Peyer's patch (tissue), 4 donors: Measurements from ENCODE around the gene C20orf204. TPM values are rescaled to one million over a fixed set of nuclear protein-coding genes. Genes with fewer than 3 reads are reported as not detected.

Source experiments
- DNase-seq, 3 donors: peaks; one replicate each; pipeline ENCODE4 v3.0.0-alpha.2; 2017 to 2019
- H3K27ac ChIP-seq, 4 donors: fragments of 200-600 bp; sonication (generic); one replicate each; pipeline ENCODE4 v1.5.1; 2016 to 2019
- H3K27me3 ChIP-seq, 2 donors: fragments of 200-600 bp; sonication (generic); one replicate each; pipeline ENCODE4 v1.5.1; 2019
- H3K36me3 ChIP-seq, 3 donors: fragments of 200-600 bp; sonication (generic); one replicate each; pipeline ENCODE4 v1.5.1; 2016 to 2019
- H3K4me1 ChIP-seq, 4 donors: fragments of 200-600 bp; sonication (generic); one replicate each; pipeline ENCODE4 v1.5.1; 2016 to 2019
- H3K4me3 ChIP-seq, 4 donors: fragments of 200-600 bp; sonication (generic); 1 replicate in 3 of 4; 2 replicates in 1 of 4; pipeline ENCODE4 v1.5.1; 2016 to 2019; ENCODE audit warnings: mild to moderate bottlenecking in 1 of 4
- H3K9me3 ChIP-seq, 4 donors: fragments of 200-600 bp; sonication (generic); one replicate each; pipeline ENCODE4 v1.5.1; 2016 to 2019; ENCODE audit warnings: mild to moderate bottlenecking in 1 of 4
- CTCF ChIP-seq, 6 experiments: fragments of 450-650 bp in 4 of 6; fragments of 200-600 bp in 2 of 6; sonication (generic) in 1 of 6; IDR thresholded peaks; one replicate each; pipeline ENCODE4 v1.5.1; 2017 to 2019; ENCODE audit warnings: antibody characterized with exemption in 6 of 6, mild to moderate bottlenecking in 3 of 6, moderate library complexity in 1 of 6
- POLR2A ChIP-seq, 2 donors: fragments of 450-650 bp; IDR thresholded peaks; one replicate each; pipeline ENCODE4 v1.5.1; 2017; ENCODE audit warnings: antibody characterized with exemption in 2 of 2, mild to moderate bottlenecking in 2 of 2, moderate library complexity in 2 of 2
- total RNA-seq, 4 donors: library from RNA; depleted of rRNA; stranded (reverse); fragments of >200 nt; gene quantifications; one replicate each; pipeline ENCODE4 v1.1.0, GENCODE V29; 2016

Gene C20orf204
- total RNA-seq, 4 donors from 2014 or later, result 0.18 to 2.1 (median 1.1) TPM

- DNase-seq, result peak; percentile 81 to 90 (median 85)
- Histone ChIP-seq H3K9me3 (no peaks in the 10 kb centered on the region), H3K4me3 (peak overlapping the region; percentile 47 to 59 (median 56)), H3K27me3 (peaks cover 0 to 44% of the 10 kb centered on the region in 2 donors), H3K36me3 (peaks cover 0 to 20% (median 0%) of the 10 kb centered on the region in 3 donors), H3K4me1 (peaks cover 0 to 48% (median 27%) of the 10 kb centered on the region in 4 donors), H3K27ac (peak overlapping the region; percentile 24 to 79 (median 46))
- TF ChIP-seq CTCF (IDR thresholded peaks at IDR 0.05) (peak; percentile 47 to 73 (median 62)), POLR2A (IDR thresholded peaks at IDR 0.05) (no peak)
Measured at GRCh38 chr20:64038565-64039292, 2.7 kb downstream of the C20orf204 start.

- H3K4me1 ChIP-seq, result peaks cover 0 to 48% (median 27%) of the 10 kb centered on the region in 4 donors
- peak overlapping the region in 3 of 4 donors; percentile 15 to 79 (median 57) for H3K27ac ChIP-seq
- DNase-seq, result no peak
- peak overlapping the region; percentile 47 to 59 (median 56) for H3K4me3 ChIP-seq
- TF ChIP-seq POLR2A (IDR thresholded peaks at IDR 0.05) (no peak), CTCF (IDR thresholded peaks at IDR 0.05) (no peak)
- H3K36me3 ChIP-seq, result peaks cover 0 to 12% (median 0%) of the 10 kb centered on the region in 3 donors
- no peaks in the 10 kb centered on the region for H3K9me3 ChIP-seq
- H3K27me3 ChIP-seq, result peaks cover 0 to 44% of the 10 kb centered on the region in 2 donors
Measured at GRCh38 chr20:64039293-64040160, 3.5 kb downstream of the C20orf204 start.

GRCh38 chr20:64040231-64041039 is 4.5 kb downstream of the C20orf204 start:
- TF ChIP-seq POLR2A (IDR thresholded peaks at IDR 0.05) (no peak), CTCF (IDR thresholded peaks at IDR 0.05) (no peak)
- DNase-seq, result no peak
- no peak overlapping the region for H3K4me3 ChIP-seq
- no peaks in the 10 kb centered on the region for H3K9me3 ChIP-seq
- H3K36me3 ChIP-seq, result peaks cover 0 to 3% (median 0%) of the 10 kb centered on the region in 3 donors
- peak overlapping the region in 1 of 4 donors; percentile 15 for H3K27ac ChIP-seq
- H3K27me3 ChIP-seq, result peaks cover 0 to 44% of the 10 kb centered on the region in 2 donors
- H3K4me1 ChIP-seq, result peaks cover 0 to 48% (median 27%) of the 10 kb centered on the region in 4 donors

- no peak for DNase-seq
- H3K36me3 ChIP-seq, result no peaks in the 10 kb centered on the region
- H3K4me1 ChIP-seq, result peaks cover 0 to 47% (median 27%) of the 10 kb centered on the region in 4 donors
- no peak for TF ChIP-seq CTCF (IDR thresholded peaks at IDR 0.05)
- H3K27ac ChIP-seq, result peak overlapping the region in 3 of 4 donors; percentile 40 to 74 (median 42)
- peaks cover 0 to 40% of the 10 kb centered on the region in 2 donors for H3K27me3 ChIP-seq
- peak overlapping the region in 2 of 4 donors; percentile 47 to 68 for H3K4me3 ChIP-seq
- H3K9me3 ChIP-seq, result no peaks in the 10 kb centered on the region
Measured at GRCh38 chr20:64041040-64041780, 5.2 kb downstream of the C20orf204 start.
